T-cell (primary cell): ENCODE results near the gene OCLN. TPM values are rescaled to one million over a fixed set of nuclear protein-coding genes. Genes with fewer than 3 reads are reported as not detected.
"Not testable (repeated sequence)": the region's sequence is repeated elsewhere in the genome, so short reads cannot be mapped to it uniquely, and the experiment has no call there.

Experiments
- ATAC-seq, 4 experiments: fragments of 200-7000 bp in 3 of 4; fragments of 150-1000 bp in 1 of 4; cut with Tn5 transposase; replicated peaks in 1 of 4; 1 replicate in 3 of 4; 2 replicates in 1 of 4; pipeline ENCODE4 v1.10.0; 2021; ENCODE audit warnings: moderate library complexity in 3 of 4, mild to moderate bottlenecking in 2 of 4, moderate number of reproducible peaks in 1 of 4
- CTCF ChIA-PET, 2 donors: fragments of 300-600 bp; sonication (Branson Sonifier 250); formaldehyde crosslinking; loops; one replicate each; lab custom pipeline; 2022; ENCODE audit warnings: antibody characterized with exemption in 2 of 2; lab: Charles Lee
- POLR2A ChIA-PET, 2 donors: fragments of 300-600 bp; sonication (Branson Sonifier 250); formaldehyde crosslinking; loops; one replicate each; lab custom pipeline; 2022; ENCODE audit warnings: antibody characterized with exemption in 2 of 2; lab: Charles Lee
- DNase-seq, 35 experiments: peaks; one replicate each; pipeline versions ENCODE4 v3.0.0 to v3.0.0-alpha.2; 2013 to 2023
- H3K27ac ChIP-seq: one replicate; pipeline ENCODE4 v1.5.1; 2013; ENCODE audit warnings: low read length
- H3K27me3 ChIP-seq, 2 experiments: replicated peaks in 1 of 2; 1 replicate in 1 of 2; 2 replicates in 1 of 2; pipeline versions ENCODE4 v1.6.1 to v1.7.0; 2013; ENCODE audit warnings: low read length in 1 of 2, mixed read lengths in 1 of 2; ENCODE audit not compliant: control insufficient read depth in 2 of 2, insufficient read depth in 2 of 2; ENCODE audit errors: extremely low read depth in 1 of 2
- H3K36me3 ChIP-seq, 2 donors: 1 replicate in 1 of 2; 2 replicates in 1 of 2; pipeline versions ENCODE4 v1.6.1 to v1.7.0; 2013; ENCODE audit warnings: low read length in 1 of 2; ENCODE audit not compliant: control insufficient read depth in 2 of 2, insufficient read depth in 1 of 2; ENCODE audit errors: extremely low read depth in 1 of 2
- H3K4me1 ChIP-seq, 2 experiments: 1 replicate in 1 of 2; 2 replicates in 1 of 2; pipeline versions ENCODE4 v1.6.1 to v1.7.0; 2013; ENCODE audit warnings: low read length in 2 of 2, mixed read lengths in 1 of 2; ENCODE audit not compliant: insufficient read depth in 2 of 2, control insufficient read depth in 1 of 2; ENCODE audit errors: extremely low read depth in 1 of 2
- H3K4me3 ChIP-seq, 2 donors: 1 replicate in 1 of 2; 2 replicates in 1 of 2; pipeline versions ENCODE4 v1.5.1 to v1.7.0; 2013; ENCODE audit warnings: mild to moderate bottlenecking in 2 of 2, low read length in 1 of 2, moderate library complexity in 1 of 2; ENCODE audit not compliant: control insufficient read depth in 1 of 2; ENCODE audit errors: extremely low read depth in 1 of 2
- H3K9me3 ChIP-seq: 2 replicates; pipeline ENCODE4 v1.7.0; 2013
- H3K27ac Mint-ChIP-seq, 2 donors: one replicate each; pipeline ENCODE4 v1.8.0; 2020 to 2021; ENCODE audit warnings: mild to moderate bottlenecking in 2 of 2, mixed read lengths in 2 of 2
- H3K27me3 Mint-ChIP-seq, 2 donors: one replicate each; pipeline ENCODE4 v1.8.0; 2021 to 2022; ENCODE audit warnings: mixed read lengths in 2 of 2
- H3K36me3 Mint-ChIP-seq: one replicate; pipeline ENCODE4 v1.8.0; 2021; ENCODE audit warnings: mixed read lengths
- H3K4me1 Mint-ChIP-seq, 3 donors: one replicate each; pipeline ENCODE4 v1.8.0; 2020 to 2022; ENCODE audit warnings: mixed read lengths in 3 of 3, mild to moderate bottlenecking in 1 of 3
- H3K4me3 Mint-ChIP-seq, 3 donors: one replicate each; pipeline ENCODE4 v1.8.0; 2020 to 2022; ENCODE audit warnings: mild to moderate bottlenecking in 3 of 3, mixed read lengths in 3 of 3, moderate library complexity in 3 of 3
- H3K9me3 Mint-ChIP-seq, 3 donors: one replicate each; pipeline ENCODE4 v1.8.0; 2020 to 2022; ENCODE audit warnings: mixed read lengths in 3 of 3
- WGBS: methylation state at CpG from one replicate; pipeline ENCODE4 v1.1.5; 2013; ENCODE audit warnings: missing lambda C conversion rate; ENCODE audit not compliant: insufficient coverage; 5-methylcytosine and 5-hydroxymethylcytosine counted together
- total RNA-seq, 35 experiments: library from RNA in 6 of 35; stranded (reverse) in 6 of 35; fragments of 120-200 nt in 1 of 35; gene quantifications; one replicate each; pipeline versions ENCODE4 v1.2.1 to v1.2.4 and lab custom pipeline; 2013 to 2026

OCLN gene
- total RNA-seq, 5 donors from 2014 or later (not counting 1 experiment from before 2014, with no cell fraction given) = 1.1 to 9.0 (median 4.2) TPM

DNA sequence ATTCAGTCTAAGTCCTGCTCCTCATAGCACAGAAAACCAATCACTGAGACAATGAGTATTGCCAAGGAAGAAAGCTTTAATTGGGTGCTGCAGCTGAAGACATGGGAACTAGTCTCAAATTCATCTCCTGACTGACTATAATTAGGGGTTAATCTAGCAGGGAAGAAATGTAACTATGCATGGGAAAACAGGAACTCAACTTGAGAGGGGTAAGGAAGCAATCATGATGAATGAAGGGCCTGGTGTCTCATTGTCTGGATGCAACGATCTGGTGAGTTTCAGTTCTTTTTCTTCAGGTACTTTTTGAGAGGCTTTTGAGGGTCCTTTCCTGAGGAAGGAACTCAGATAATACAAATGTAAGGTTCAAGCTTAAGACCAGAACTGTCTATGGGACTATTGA, 24.0 kb upstream of the OCLN start:
- H3K27ac Mint-ChIP-seq = no peak overlapping the region

GRCh38 chr5:69471516-69471915, 21.1 kb upstream of the OCLN start:
- H3K36me3 ChIP-seq, ATAC-seq, POLR2A ChIA-PET, H3K4me3 Mint-ChIP-seq, H3K9me3 Mint-ChIP-seq, H3K4me1 Mint-ChIP-seq, H3K27ac Mint-ChIP-seq, H3K27ac ChIP-seq, H3K4me3 ChIP-seq, H3K9me3 ChIP-seq, DNase-seq, H3K4me1 ChIP-seq, H3K36me3 Mint-ChIP-seq, CTCF ChIA-PET, H3K27me3 Mint-ChIP-seq, H3K27me3 ChIP-seq: not testable (repeated sequence)
- WGBS = 98% methylated on average over 5 of the region's 6 CpGs

More for the DNA sequence above, 24.0 kb upstream of the OCLN start:
- ChIA-PET CTCF (interaction anchor here in 1 of 2 donors (0.6 kb wide), 1 partner anchor 388 kb away, joined by 4 read pairs; no protein-coding TSS in a partner anchor), POLR2A (no interaction called here)
- H3K36me3 ChIP-seq = no peaks in the 10 kb centered on the region
- H3K4me1 ChIP-seq = no peaks in the 10 kb centered on the region
- Mint-ChIP-seq H3K9me3 (peaks cover 0 to 7% (median 0%) of the 10 kb centered on the region in 3 donors), H3K4me1 (no peaks in the 10 kb centered on the region), H3K36me3 (no peaks in the 10 kb centered on the region), H3K4me3 (no peak overlapping the region), H3K27me3 (peaks cover 0 to 1% of the 10 kb centered on the region in 2 donors)
- DNase-seq (no peak), ATAC-seq (no peak)
- H3K4me3 ChIP-seq = no peak overlapping the region
- no peaks in the 10 kb centered on the region for H3K9me3 ChIP-seq
- no CpG with 5 or more reads among the region's 1 CpG for WGBS
- no peak overlapping the region for H3K27ac ChIP-seq
- peaks cover 0 to 5% of the 10 kb centered on the region in 2 experiments for H3K27me3 ChIP-seq

GRCh38 chr5:69472535-69473143, 20.0 kb upstream of the OCLN start:
- H3K9me3 ChIP-seq, H3K9me3 Mint-ChIP-seq, H3K27ac ChIP-seq, H3K36me3 ChIP-seq, H3K27me3 ChIP-seq, POLR2A ChIA-PET, H3K27ac Mint-ChIP-seq, ATAC-seq, H3K4me3 ChIP-seq, CTCF ChIA-PET, H3K4me3 Mint-ChIP-seq, H3K36me3 Mint-ChIP-seq, H3K4me1 ChIP-seq, H3K4me1 Mint-ChIP-seq, DNase-seq, H3K27me3 Mint-ChIP-seq: not testable (repeated sequence)
- WGBS = 60% methylated on average over 1 of the region's 16 CpGs

DNA sequence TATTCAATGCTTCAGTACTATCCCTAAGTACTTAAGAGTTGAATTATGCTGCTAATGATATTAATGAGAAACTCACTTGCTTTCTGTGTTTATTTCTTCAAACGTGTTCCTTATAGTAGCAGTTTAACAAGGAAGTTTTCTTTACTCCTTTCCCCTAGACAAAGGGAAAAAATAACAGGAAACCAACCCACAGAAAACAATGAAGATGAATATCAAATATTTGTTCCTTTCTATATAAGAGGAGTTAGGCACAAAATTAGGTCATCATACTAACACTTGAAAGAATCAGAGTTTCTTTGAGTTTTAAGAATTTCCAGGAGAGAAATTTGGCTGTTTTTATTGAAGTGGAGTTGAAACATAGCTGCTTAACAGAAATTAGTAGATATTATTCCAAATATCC, 15.4 kb upstream of the OCLN start:
- POLR2A ChIA-PET = no interaction called here
- no CpG with 5 or more reads among the region's 1 CpG for WGBS
- Histone ChIP-seq H3K9me3 (no peaks in the 10 kb centered on the region), H3K36me3 (no peaks in the 10 kb centered on the region), H3K4me3 (no peak overlapping the region), H3K27me3 (peaks cover 0 to 2% of the 10 kb centered on the region in 2 experiments), H3K27ac (no peak overlapping the region), H3K4me1 (no peaks in the 10 kb centered on the region)
- no peaks in the 10 kb centered on the region for H3K36me3 Mint-ChIP-seq
- DNase-seq (no peak), ATAC-seq (no peak)
- peaks cover 0 to 3% of the 10 kb centered on the region in 2 donors for H3K27me3 Mint-ChIP-seq
- no peak overlapping the region for H3K27ac Mint-ChIP-seq
- H3K4me3 Mint-ChIP-seq = no peak overlapping the region
- peaks cover 0 to 3% (median 0%) of the 10 kb centered on the region in 3 donors for H3K4me1 Mint-ChIP-seq
- H3K9me3 Mint-ChIP-seq = no peaks in the 10 kb centered on the region
- CTCF ChIA-PET = no interaction called here

- H3K36me3 Mint-ChIP-seq, H3K4me1 ChIP-seq, ATAC-seq, H3K27me3 ChIP-seq, DNase-seq, H3K27ac ChIP-seq, H3K27ac Mint-ChIP-seq, POLR2A ChIA-PET, H3K4me3 Mint-ChIP-seq, H3K36me3 ChIP-seq, H3K9me3 ChIP-seq, H3K4me3 ChIP-seq, H3K4me1 Mint-ChIP-seq, CTCF ChIA-PET, H3K27me3 Mint-ChIP-seq, H3K9me3 Mint-ChIP-seq: not testable (repeated sequence)
- WGBS = 100% methylated on average over 1 of the region's 7 CpGs
These were observed 14.3 kb upstream of the OCLN start for GRCh38 chr5:69478296-69478695.

DNA sequence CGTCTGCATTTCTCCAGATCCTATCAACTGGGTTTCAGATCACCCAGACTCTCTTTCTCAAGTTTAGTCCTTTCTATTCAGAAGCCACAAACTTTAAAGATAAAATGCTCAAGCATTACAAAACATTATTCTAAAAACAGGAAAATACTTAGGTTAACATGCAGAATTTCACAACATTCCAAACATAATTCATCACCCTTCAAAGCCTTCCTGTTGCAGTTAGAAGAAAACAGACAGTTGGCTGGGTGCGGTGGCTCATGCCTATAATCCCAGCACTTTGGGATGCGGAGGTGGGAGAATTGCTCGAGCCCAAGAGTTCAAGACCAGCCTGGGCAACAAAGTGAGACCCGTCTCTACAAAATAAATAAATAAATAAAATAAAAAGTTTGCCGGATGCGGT, 7.7 kb upstream of the OCLN start:
- ATAC-seq (no peak), DNase-seq (no peak)
- peaks cover 0 to 11% of the 10 kb centered on the region in 2 experiments for H3K27me3 ChIP-seq
- 43% methylated on average over 2 of the region's 7 CpGs for WGBS
- H3K4me3 ChIP-seq = no peak overlapping the region
- H3K9me3 ChIP-seq = no peaks in the 10 kb centered on the region
- H3K4me1 ChIP-seq = no peaks in the 10 kb centered on the region
- CTCF ChIA-PET = no interaction called here
- POLR2A ChIA-PET = no interaction called here
- no peak overlapping the region for H3K27ac ChIP-seq
- Mint-ChIP-seq H3K27me3 (peaks cover 11 to 15% of the 10 kb centered on the region in 2 donors), H3K9me3 (no peaks in the 10 kb centered on the region), H3K36me3 (no peaks in the 10 kb centered on the region), H3K4me3 (no peak overlapping the region), H3K27ac (no peak overlapping the region), H3K4me1 (no peaks in the 10 kb centered on the region)
- no peaks in the 10 kb centered on the region for H3K36me3 ChIP-seq

- Histone ChIP-seq H3K9me3 (no peaks in the 10 kb centered on the region), H3K4me1 (no peaks in the 10 kb centered on the region), H3K27ac (no peak overlapping the region), H3K36me3 (no peaks in the 10 kb centered on the region), H3K27me3 (peaks cover 2 to 11% of the 10 kb centered on the region in 2 experiments), H3K4me3 (no peak overlapping the region)
- H3K36me3 Mint-ChIP-seq = no peaks in the 10 kb centered on the region
- H3K27ac Mint-ChIP-seq = no peak overlapping the region
- ATAC-seq = no peak
- H3K4me3 Mint-ChIP-seq = no peak overlapping the region
- H3K4me1 Mint-ChIP-seq = no peaks in the 10 kb centered on the region
- POLR2A ChIA-PET = no interaction called here
- H3K9me3 Mint-ChIP-seq = no peaks in the 10 kb centered on the region
- H3K27me3 Mint-ChIP-seq = peaks cover 12 to 17% of the 10 kb centered on the region in 2 donors
- 100% methylated on average over 1 of the region's 1 CpG for WGBS
- CTCF ChIA-PET = no interaction called here
- DNase-seq = no peak
These were observed 7.1 kb upstream of the OCLN start for GRCh38 chr5:69485471-69485870.
